Neural crest cell (in vitro differentiated cells): Measurements from ENCODE around the gene PTCD1. TPM values are rescaled to one million over a fixed set of nuclear protein-coding genes. Genes with fewer than 3 reads are reported as not detected.
"Not testable (repeated sequence)": the region's sequence is repeated elsewhere in the genome, so short reads cannot be mapped to it uniquely, and the experiment has no call there.

ENCODE experiments used
- DNase-seq: peaks from one replicate; pipeline ENCODE4 v3.0.0; 2021; ENCODE audit warnings: low read depth, mixed read lengths, low spot score
- H3K27ac Mint-ChIP-seq: one replicate; pipeline ENCODE4 v1.8.0; 2021; ENCODE audit warnings: mild to moderate bottlenecking, mixed read lengths; ENCODE audit not compliant: unreplicated experiment
- H3K27me3 Mint-ChIP-seq: 2 replicates; pipeline ENCODE4 v1.8.0; 2021; ENCODE audit warnings: low read depth, mild to moderate bottlenecking, mixed read lengths
- H3K36me3 Mint-ChIP-seq: 2 replicates; pipeline ENCODE4 v1.8.0; 2021; ENCODE audit warnings: low read depth, mild to moderate bottlenecking, mixed read lengths
- H3K4me1 Mint-ChIP-seq: 2 replicates; pipeline ENCODE4 v1.8.0; 2021; ENCODE audit warnings: mixed read lengths
- H3K4me3 Mint-ChIP-seq: one replicate; pipeline ENCODE4 v1.8.0; 2021; ENCODE audit warnings: mild to moderate bottlenecking, mixed read lengths
- H3K9me3 Mint-ChIP-seq: 2 replicates; pipeline ENCODE4 v1.8.0; 2021; ENCODE audit warnings: mixed read lengths
- total RNA-seq: library from RNA; stranded (reverse); gene quantifications from 2 replicates; pipeline ENCODE4 v1.2.1, GENCODE V29; 2021
- TF ChIP-seq, protein P1 (sequence below): fragments of 200-600 bp; sonication (generic); conservative IDR thresholded peaks from 2 replicates; pipeline ENCODE4 v1.5.0; 2021; ENCODE audit warnings: antibody characterized with exemption, mild to moderate bottlenecking

The PTCD1 gene
- total RNA-seq, 1 donor from 2014 or later = 11.1 TPM

DNA sequence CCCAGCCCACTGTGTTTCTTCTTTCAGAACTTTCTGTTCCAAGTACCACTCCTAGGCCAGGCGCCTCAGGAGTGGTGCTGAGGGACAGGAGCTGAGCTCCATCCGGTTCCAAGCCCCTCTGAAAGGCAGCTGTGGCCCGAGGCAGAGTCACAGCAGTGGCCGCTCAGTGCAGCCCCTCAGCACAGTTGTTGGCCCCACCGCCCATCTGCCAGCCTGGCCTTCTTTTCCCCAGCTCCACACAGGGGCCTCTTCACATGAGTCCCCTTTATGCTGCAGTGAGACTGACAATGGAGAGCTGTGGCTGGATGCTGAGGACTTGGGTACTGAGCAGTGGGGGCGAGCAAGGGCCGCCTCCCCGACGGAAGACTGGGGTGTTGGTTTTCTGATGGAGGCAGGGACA is 20.3 kb downstream of the PTCD1 start:
- H3K4me3 Mint-ChIP-seq = no peak overlapping the region
- H3K27ac Mint-ChIP-seq = no peak overlapping the region
- DNase-seq = no peak
- H3K36me3 Mint-ChIP-seq = peaks cover 26% of the 10 kb centered on the region
- no peaks in the 10 kb centered on the region for H3K4me1 Mint-ChIP-seq
- no peaks in the 10 kb centered on the region for H3K9me3 Mint-ChIP-seq
- no peaks in the 10 kb centered on the region for H3K27me3 Mint-ChIP-seq
- TF ChIP-seq, protein P1, sequence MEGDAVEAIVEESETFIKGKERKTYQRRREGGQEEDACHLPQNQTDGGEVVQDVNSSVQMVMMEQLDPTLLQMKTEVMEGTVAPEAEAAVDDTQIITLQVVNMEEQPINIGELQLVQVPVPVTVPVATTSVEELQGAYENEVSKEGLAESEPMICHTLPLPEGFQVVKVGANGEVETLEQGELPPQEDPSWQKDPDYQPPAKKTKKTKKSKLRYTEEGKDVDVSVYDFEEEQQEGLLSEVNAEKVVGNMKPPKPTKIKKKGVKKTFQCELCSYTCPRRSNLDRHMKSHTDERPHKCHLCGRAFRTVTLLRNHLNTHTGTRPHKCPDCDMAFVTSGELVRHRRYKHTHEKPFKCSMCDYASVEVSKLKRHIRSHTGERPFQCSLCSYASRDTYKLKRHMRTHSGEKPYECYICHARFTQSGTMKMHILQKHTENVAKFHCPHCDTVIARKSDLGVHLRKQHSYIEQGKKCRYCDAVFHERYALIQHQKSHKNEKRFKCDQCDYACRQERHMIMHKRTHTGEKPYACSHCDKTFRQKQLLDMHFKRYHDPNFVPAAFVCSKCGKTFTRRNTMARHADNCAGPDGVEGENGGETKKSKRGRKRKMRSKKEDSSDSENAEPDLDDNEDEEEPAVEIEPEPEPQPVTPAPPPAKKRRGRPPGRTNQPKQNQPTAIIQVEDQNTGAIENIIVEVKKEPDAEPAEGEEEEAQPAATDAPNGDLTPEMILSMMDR = no peak

DNA sequence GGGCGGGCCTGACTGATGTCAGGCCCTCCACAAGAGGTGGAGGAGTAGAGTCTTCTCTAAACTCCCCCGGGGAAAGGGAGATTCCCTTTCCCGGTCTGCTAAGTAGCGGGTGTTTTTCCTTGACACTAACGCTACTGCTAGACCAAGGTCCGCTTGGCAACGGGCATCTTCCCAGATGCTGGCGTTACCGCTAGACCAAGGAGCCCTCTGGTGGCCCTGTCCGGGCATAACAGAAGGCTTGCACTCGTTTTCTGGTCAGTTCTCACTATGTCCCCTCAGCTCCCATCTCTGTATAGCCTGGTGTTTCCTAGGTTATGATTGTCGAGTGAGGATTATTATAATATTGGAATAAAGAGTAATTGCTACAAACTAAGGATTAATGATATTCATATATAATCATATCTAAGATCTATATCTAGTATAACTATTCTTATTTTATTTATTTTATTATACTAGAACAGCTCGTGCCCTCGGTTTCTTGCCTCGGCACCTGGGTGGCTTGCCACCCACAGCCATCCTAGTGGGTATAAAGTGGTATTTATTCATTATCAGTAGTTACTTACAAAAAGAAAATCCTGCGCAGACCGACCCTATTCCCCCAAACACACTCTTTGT is 23.0 kb downstream of the PTCD1 start:
- peak overlapping the region; percentile 56 for H3K4me3 Mint-ChIP-seq
- peak; percentile 60 for DNase-seq
- not testable (repeated sequence) for H3K27me3 Mint-ChIP-seq, H3K27ac Mint-ChIP-seq, H3K9me3 Mint-ChIP-seq, H3K4me1 Mint-ChIP-seq
- TF ChIP-seq, protein P1 = peak; percentile 70
- H3K36me3 Mint-ChIP-seq = peaks cover 37% of the 10 kb centered on the region

DNA sequence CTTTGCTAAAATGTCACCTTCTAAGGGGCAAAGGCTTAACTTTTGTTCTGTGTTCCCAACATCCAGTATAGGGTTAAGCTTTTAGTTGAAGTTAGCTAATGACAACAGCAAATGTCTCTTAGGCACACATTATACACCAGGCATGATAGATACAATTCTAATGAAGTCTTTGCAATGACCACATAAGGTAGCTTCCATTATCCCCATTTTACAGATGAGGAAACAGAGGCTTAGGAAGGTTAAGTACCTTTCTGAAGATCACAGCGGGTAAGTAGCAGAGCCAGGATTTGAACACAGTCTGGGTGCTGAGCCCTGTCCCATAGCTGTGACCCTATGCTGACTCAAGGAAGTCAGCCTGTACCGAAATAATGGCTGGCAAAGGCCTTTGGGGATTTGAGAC is 28.0 kb downstream of the PTCD1 start:
- Mint-ChIP-seq H3K4me1 (peaks cover 37% of the 10 kb centered on the region), H3K36me3 (peaks cover 26% of the 10 kb centered on the region), H3K27me3 (no peaks in the 10 kb centered on the region), H3K4me3 (peak overlapping the region; percentile 100), H3K27ac (peak overlapping the region; percentile 83), H3K9me3 (no peaks in the 10 kb centered on the region)
- TF ChIP-seq, protein P1 = no peak
- DNase-seq = no peak

DNA sequence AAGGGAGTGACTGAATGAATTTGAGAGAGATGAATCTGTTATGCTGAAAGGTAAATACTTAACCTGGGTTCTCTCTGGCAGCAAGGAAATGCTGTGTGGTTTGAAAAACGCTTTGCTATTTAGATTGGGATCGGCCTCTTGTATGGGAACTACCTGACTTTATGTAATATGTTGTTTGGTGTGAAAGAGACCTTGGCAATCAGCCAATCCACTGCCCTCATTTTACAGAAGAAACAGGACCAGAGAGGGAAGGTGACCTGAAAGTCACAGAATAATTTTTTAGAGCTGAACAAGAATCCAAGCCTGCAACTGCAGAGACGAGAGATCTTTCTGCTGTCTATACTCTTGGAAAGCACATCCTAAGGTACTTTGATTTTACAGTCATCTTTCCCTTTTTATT is 28.8 kb downstream of the PTCD1 start:
- H3K27me3 Mint-ChIP-seq = no peaks in the 10 kb centered on the region
- H3K36me3 Mint-ChIP-seq = peaks cover 18% of the 10 kb centered on the region
- TF ChIP-seq, protein P1 = no peak
- peak overlapping the region; percentile 100 for H3K4me3 Mint-ChIP-seq
- H3K4me1 Mint-ChIP-seq = peaks cover 37% of the 10 kb centered on the region
- no peak for DNase-seq
- no peaks in the 10 kb centered on the region for H3K9me3 Mint-ChIP-seq
- no peak overlapping the region for H3K27ac Mint-ChIP-seq

DNA sequence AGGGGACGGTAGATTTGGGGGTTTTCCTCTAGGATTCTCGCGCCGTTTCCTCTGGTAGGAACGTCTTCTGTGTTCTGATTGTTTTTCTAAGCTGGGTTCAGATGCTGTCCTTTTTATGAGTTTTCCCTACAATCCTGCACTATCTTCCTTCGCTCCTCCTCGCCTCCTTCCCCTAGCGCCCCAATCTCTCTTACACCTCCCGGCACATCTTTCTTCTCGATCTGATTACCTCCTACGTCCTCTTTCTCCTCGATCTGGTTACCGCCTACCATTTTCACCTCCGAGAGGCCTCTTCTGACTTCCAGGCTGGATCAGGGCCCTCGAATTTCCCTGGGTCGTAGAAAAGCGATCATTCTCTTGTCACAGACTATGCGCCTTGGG is 29.4 kb downstream of the PTCD1 start:
- TF ChIP-seq, protein P1 = no peak
- Mint-ChIP-seq H3K9me3 (no peaks in the 10 kb centered on the region), H3K27ac (peak overlapping the region; percentile 100), H3K27me3 (no peaks in the 10 kb centered on the region), H3K36me3 (peaks cover 14% of the 10 kb centered on the region), H3K4me3 (peak overlapping the region; percentile 100), H3K4me1 (peaks cover 37% of the 10 kb centered on the region)
- no peak for DNase-seq
